Nephron progenitor cell (in vitro differentiated cells): ENCODE measurements around the gene KRTAP3-3.

Source experiments
- DNase-seq: peaks from one replicate; pipeline ENCODE4 v3.0.0; 2021
- H3K27ac Mint-ChIP-seq: 2 replicates; pipeline ENCODE4 v1.8.0; 2021; ENCODE audit warnings: mild to moderate bottlenecking, moderate library complexity, mixed read lengths
- H3K27me3 Mint-ChIP-seq: 2 replicates; pipeline ENCODE4 v1.8.0; 2021; ENCODE audit warnings: mild to moderate bottlenecking, low read depth, mixed read lengths; ENCODE audit not compliant: poor library complexity
- H3K36me3 Mint-ChIP-seq: 2 replicates; pipeline ENCODE4 v1.8.0; 2021; ENCODE audit warnings: low read depth, mixed read lengths
- H3K4me1 Mint-ChIP-seq: 2 replicates; pipeline ENCODE4 v1.8.0; 2021; ENCODE audit warnings: mixed read lengths
- H3K4me3 Mint-ChIP-seq: 2 replicates; pipeline ENCODE4 v1.8.0; 2021; ENCODE audit warnings: mild to moderate bottlenecking, moderate library complexity, mixed read lengths
- H3K9me3 Mint-ChIP-seq: 2 replicates; pipeline ENCODE4 v1.8.0; 2021; ENCODE audit warnings: mild to moderate bottlenecking, moderate library complexity, mixed read lengths
- TF ChIP-seq, protein P1 (sequence below): fragments of 200-600 bp; sonication (generic); IDR thresholded peaks from 2 replicates; pipeline ENCODE4 v1.5.0; 2021; ENCODE audit warnings: antibody characterized with exemption

The KRTAP3-3 gene

DNA sequence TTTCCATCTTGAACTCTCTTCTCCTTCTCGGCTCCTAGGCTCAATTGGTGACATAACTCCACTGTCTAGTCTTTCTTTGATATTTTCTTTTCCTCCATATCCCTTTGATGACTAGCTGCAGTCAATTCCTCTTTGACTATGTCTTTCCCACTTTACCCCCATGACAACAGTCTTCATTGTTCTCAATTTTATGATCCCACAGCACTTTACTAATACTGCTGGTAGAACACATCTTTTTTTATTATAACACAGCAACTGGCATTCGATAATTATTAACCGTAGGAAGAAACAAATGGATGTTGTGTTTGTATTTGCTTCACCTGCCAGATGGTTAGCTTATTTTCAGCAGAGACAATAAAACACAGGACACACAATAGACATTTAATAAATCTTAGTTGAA is 1.3 kb downstream of the KRTAP3-3 start:
- no peaks in the 10 kb centered on the region for H3K27me3 Mint-ChIP-seq
- no peak for DNase-seq
- H3K4me1 Mint-ChIP-seq = peaks cover 19% of the 10 kb centered on the region
- no peak overlapping the region for H3K27ac Mint-ChIP-seq
- TF ChIP-seq, protein P1, sequence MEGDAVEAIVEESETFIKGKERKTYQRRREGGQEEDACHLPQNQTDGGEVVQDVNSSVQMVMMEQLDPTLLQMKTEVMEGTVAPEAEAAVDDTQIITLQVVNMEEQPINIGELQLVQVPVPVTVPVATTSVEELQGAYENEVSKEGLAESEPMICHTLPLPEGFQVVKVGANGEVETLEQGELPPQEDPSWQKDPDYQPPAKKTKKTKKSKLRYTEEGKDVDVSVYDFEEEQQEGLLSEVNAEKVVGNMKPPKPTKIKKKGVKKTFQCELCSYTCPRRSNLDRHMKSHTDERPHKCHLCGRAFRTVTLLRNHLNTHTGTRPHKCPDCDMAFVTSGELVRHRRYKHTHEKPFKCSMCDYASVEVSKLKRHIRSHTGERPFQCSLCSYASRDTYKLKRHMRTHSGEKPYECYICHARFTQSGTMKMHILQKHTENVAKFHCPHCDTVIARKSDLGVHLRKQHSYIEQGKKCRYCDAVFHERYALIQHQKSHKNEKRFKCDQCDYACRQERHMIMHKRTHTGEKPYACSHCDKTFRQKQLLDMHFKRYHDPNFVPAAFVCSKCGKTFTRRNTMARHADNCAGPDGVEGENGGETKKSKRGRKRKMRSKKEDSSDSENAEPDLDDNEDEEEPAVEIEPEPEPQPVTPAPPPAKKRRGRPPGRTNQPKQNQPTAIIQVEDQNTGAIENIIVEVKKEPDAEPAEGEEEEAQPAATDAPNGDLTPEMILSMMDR = no peak
- H3K9me3 Mint-ChIP-seq = peaks cover 5% of the 10 kb centered on the region
- H3K36me3 Mint-ChIP-seq = no peaks in the 10 kb centered on the region
- H3K4me3 Mint-ChIP-seq = no peak overlapping the region

GRCh38 chr17:40986920-40987319 is 7.0 kb downstream of the KRTAP3-3 start:
- Mint-ChIP-seq H3K4me3 (no peak overlapping the region), H3K27ac (peak overlapping the region; percentile 47), H3K4me1 (peaks cover 34% of the 10 kb centered on the region)

GRCh38 chr17:40984226-40984625 is 9.7 kb downstream of the KRTAP3-3 start, which contains the start of gene KRT40:
Gene KRT40, minus strand, starts transcription at chr17:40984326. Its CDS starts 53 bp downstream, at chr17:40984273.
- Mint-ChIP-seq H3K27ac (no peak within 1 kb of the TSS), H3K9me3 (peaks cover 6% of the 10 kb centered on the region), H3K4me1 (peaks cover 52% of the 10 kb centered on the region), H3K36me3 (no peaks in the 10 kb centered on the region), H3K4me3 (no peak within 1 kb of the TSS), H3K27me3 (peaks cover 6% of the 10 kb centered on the region)
- DNase-seq = no peak
- TF ChIP-seq, protein P1 = no peak

More at GRCh38 chr17:40986920-40987319, 7.0 kb downstream of the KRTAP3-3 start:
- Mint-ChIP-seq H3K36me3 (no peaks in the 10 kb centered on the region), H3K27me3 (peaks cover 6% of the 10 kb centered on the region), H3K9me3 (peaks cover 11% of the 10 kb centered on the region)
- TF ChIP-seq, protein P1 = no peak
- DNase-seq = no peak

DNA sequence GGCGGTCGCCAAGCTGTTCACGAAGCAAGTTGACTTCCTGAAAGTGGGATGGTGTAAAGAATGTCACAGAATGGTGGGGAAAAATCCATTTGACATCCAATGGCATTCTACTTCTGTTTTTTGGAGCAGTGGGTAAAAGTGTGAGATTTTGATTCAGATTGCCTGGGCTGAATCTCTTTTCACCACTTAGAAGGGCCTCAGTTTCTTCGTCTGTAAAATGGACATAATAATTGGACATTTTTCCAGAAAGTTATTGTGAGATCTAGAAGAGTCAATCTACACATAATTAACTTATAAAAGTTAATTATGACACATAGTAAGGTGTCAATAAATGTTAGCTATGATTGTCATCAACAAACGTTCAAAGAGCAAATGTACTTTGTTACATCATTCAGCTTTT is 12.8 kb downstream of the KRTAP3-3 start:
- Mint-ChIP-seq H3K9me3 (no peaks in the 10 kb centered on the region), H3K27me3 (peaks cover 7% of the 10 kb centered on the region)

DNA sequence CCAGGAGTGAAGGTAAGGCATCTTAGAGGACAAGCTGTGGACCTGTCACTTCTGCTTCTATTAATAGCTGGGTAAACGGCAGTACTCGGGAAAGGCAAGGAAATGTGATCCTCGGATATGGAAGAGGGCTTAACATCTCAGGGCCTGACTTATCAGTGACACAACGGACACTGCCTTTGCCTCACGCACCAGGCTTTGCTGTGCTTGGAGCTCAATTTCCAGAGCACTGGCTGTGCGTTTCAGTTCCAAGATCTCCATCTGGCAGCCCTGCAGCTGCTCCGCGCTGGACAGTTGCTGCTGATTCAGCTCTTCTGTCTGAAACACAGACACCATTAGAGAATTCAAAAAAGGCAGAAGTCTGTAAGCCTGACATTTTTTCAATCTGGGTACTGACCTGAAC is 13.4 kb downstream of the KRTAP3-3 start:
- peaks cover 38% of the 10 kb centered on the region for H3K4me1 Mint-ChIP-seq
- H3K36me3 Mint-ChIP-seq = no peaks in the 10 kb centered on the region
- H3K27ac Mint-ChIP-seq = peak overlapping the region; percentile 41
- H3K27me3 Mint-ChIP-seq = peaks cover 7% of the 10 kb centered on the region
- TF ChIP-seq, protein P1 = no peak
- DNase-seq = no peak
- no peaks in the 10 kb centered on the region for H3K9me3 Mint-ChIP-seq
- no peak overlapping the region for H3K4me3 Mint-ChIP-seq

More for the DNA sequence above, 12.8 kb downstream of the KRTAP3-3 start:
- H3K27ac Mint-ChIP-seq = peak overlapping the region; percentile 41
- H3K36me3 Mint-ChIP-seq = no peaks in the 10 kb centered on the region
- no peak overlapping the region for H3K4me3 Mint-ChIP-seq
- DNase-seq = no peak
- peaks cover 38% of the 10 kb centered on the region for H3K4me1 Mint-ChIP-seq
- TF ChIP-seq, protein P1 = no peak

DNA sequence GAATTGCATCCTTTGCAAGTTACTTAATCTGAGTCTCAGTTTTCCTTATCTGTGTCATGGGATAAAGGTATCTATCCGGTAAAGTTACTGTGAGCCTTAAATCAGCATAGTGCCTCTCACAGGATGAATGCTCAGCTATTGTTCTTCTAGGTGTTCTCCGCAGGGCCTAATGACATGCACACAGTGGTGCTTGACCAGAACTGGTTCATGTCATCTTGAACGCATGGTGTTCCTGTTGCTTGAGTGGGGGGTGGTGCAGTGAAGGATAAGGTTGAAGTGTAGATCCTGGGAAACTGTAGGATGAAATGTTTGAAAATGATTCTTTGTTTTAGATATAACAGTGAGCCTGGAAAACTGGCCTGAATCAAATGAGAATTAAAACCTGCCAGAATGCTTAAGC is 13.8 kb downstream of the KRTAP3-3 start:
- H3K36me3 Mint-ChIP-seq = no peaks in the 10 kb centered on the region
- DNase-seq = no peak
- H3K27ac Mint-ChIP-seq = peak overlapping the region; percentile 41
- no peak overlapping the region for H3K4me3 Mint-ChIP-seq
- TF ChIP-seq, protein P1 = no peak
- peaks cover 38% of the 10 kb centered on the region for H3K4me1 Mint-ChIP-seq
- no peaks in the 10 kb centered on the region for H3K9me3 Mint-ChIP-seq
- peaks cover 7% of the 10 kb centered on the region for H3K27me3 Mint-ChIP-seq
